Mesendoderm (in vitro differentiated cells): ENCODE measurements around the gene CLDN24. TPM values are rescaled to one million over a fixed set of nuclear protein-coding genes. Genes with fewer than 3 reads are reported as not detected.

Source experiments
- DNase-seq: peaks from one replicate; pipeline ENCODE4 v3.0.0; 2013
- H2AK5ac ChIP-seq: 2 replicates; pipeline ENCODE4 v1.6.1; 2013; ENCODE audit warnings: low read length, inconsistent platforms
- H2BK120ac ChIP-seq: 2 replicates; pipeline ENCODE4 v1.6.1; 2013; ENCODE audit warnings: low read depth, mild to moderate bottlenecking, low read length, moderate library complexity, mixed read lengths
- H2BK15ac ChIP-seq: replicated peaks from 2 replicates; pipeline ENCODE4 v1.6.1; 2013; ENCODE audit warnings: low read depth, mild to moderate bottlenecking, moderate library complexity
- H2BK5ac ChIP-seq: 2 replicates; pipeline ENCODE4 v1.6.1; 2013; ENCODE audit warnings: low read length, inconsistent platforms
- H3K18ac ChIP-seq: 2 replicates; pipeline ENCODE4 v1.6.1; 2013; ENCODE audit warnings: mild to moderate bottlenecking, low read length, mixed read lengths
- H3K23ac ChIP-seq: one replicate; pipeline ENCODE4 v1.6.1; 2013; ENCODE audit warnings: low read length
- H3K27ac ChIP-seq: 2 replicates; pipeline ENCODE4 v1.5.1; 2013; ENCODE audit warnings: low read depth, mild to moderate bottlenecking, inconsistent platforms, low read length, moderate library complexity
- H3K27me3 ChIP-seq: 2 replicates; pipeline ENCODE4 v1.6.1; 2013; ENCODE audit warnings: low read length, control low read depth, mild to moderate bottlenecking, inconsistent platforms; ENCODE audit not compliant: insufficient read depth, poor library complexity
- H3K36me3 ChIP-seq: 2 replicates; pipeline ENCODE4 v1.6.1; 2013; ENCODE audit warnings: low read length, inconsistent platforms; ENCODE audit not compliant: control insufficient read depth, insufficient read depth
- H3K4ac ChIP-seq: one replicate; pipeline ENCODE4 v1.6.1; 2013; ENCODE audit warnings: low read depth, mild to moderate bottlenecking, low read length, moderate library complexity
- H3K4me1 ChIP-seq: 2 replicates; pipeline ENCODE4 v1.6.1; 2013; ENCODE audit warnings: low read depth, low read length, inconsistent platforms; ENCODE audit not compliant: control insufficient read depth
- H3K4me2 ChIP-seq: 2 replicates; pipeline ENCODE4 v1.6.1; 2013; ENCODE audit warnings: low read length
- H3K4me3 ChIP-seq: 2 replicates; pipeline ENCODE4 v1.5.1; 2013; ENCODE audit warnings: mild to moderate bottlenecking, low read length
- H3K56ac ChIP-seq: one replicate; pipeline ENCODE4 v1.6.1; 2013; ENCODE audit warnings: low read length
- H3K79me1 ChIP-seq: 2 replicates; pipeline ENCODE4 v1.6.1; 2013; ENCODE audit warnings: low read length, inconsistent platforms
- H3K79me2 ChIP-seq: 2 replicates; pipeline ENCODE4 v1.6.1; 2013; ENCODE audit warnings: mild to moderate bottlenecking, low read length; ENCODE audit not compliant: control insufficient read depth, insufficient read depth
- H3K9ac ChIP-seq: 2 replicates; pipeline ENCODE4 v1.6.1; 2013; ENCODE audit warnings: low read length, inconsistent platforms
- H4K5ac ChIP-seq: one replicate; pipeline ENCODE4 v1.6.1; 2013; ENCODE audit warnings: low read length
- H4K8ac ChIP-seq: one replicate; pipeline ENCODE4 v1.6.1; 2013; ENCODE audit warnings: low read depth, mild to moderate bottlenecking, control low read depth, low read length, moderate library complexity
- WGBS: extraction: QIAGEN DNeasy Blood & Tissue Kit; methylation state at CpG from one replicate; pipeline ENCODE4 v1.1.7; 2013; ENCODE audit warnings: low lambda C conversion rate, missing lambda C conversion rate; ENCODE audit not compliant: insufficient coverage; ENCODE audit errors: extremely low coverage; 5-methylcytosine and 5-hydroxymethylcytosine counted together
- polyA plus RNA-seq, 2 experiments: library from polyadenylated mRNA; stranded (reverse); fragments of 200-250 nt; gene quantifications; one replicate each; pipeline ENCODE4 v1.2.3, GENCODE V29; 2013

CLDN24 gene
- polyA plus RNA-seq (2013, experiment 1 of 2): not detected
- not detected for polyA plus RNA-seq (2013, experiment 2 of 2)

GRCh38 chr4:183322326-183322725 is at the start of gene CLDN24:
Gene CLDN24 (minus strand): TSS chr4:183322426. CDS start chr4:183322426, 0 bp downstream.
- no peak within 1 kb of the TSS for H2BK120ac ChIP-seq
- H3K4ac ChIP-seq: no peak within 1 kb of the TSS
- H3K56ac ChIP-seq: no peak within 1 kb of the TSS
- no peak within 1 kb of the TSS for H3K9ac ChIP-seq
- no peak within 1 kb of the TSS for H2BK5ac ChIP-seq
- no peak within 1 kb of the TSS for H2AK5ac ChIP-seq
- H3K4me3 ChIP-seq: no peak within 1 kb of the TSS
- no peaks in the 10 kb centered on the region for H3K36me3 ChIP-seq
- no peak within 1 kb of the TSS for H3K18ac ChIP-seq
- H4K5ac ChIP-seq: no peak within 1 kb of the TSS
- no peak within 1 kb of the TSS for H3K23ac ChIP-seq
- no peak within 1 kb of the TSS for H3K27ac ChIP-seq
- H3K4me2 ChIP-seq: no peak within 1 kb of the TSS
- H3K79me2 ChIP-seq: no peaks in the 10 kb centered on the region
- H3K27me3 ChIP-seq: no peaks in the 10 kb centered on the region
- no peaks in the 10 kb centered on the region for H3K4me1 ChIP-seq
- no peaks in the 10 kb centered on the region for H3K79me1 ChIP-seq
- H2BK15ac ChIP-seq: no peak within 1 kb of the TSS
- no peak within 1 kb of the TSS for H4K8ac ChIP-seq
- DNase-seq: no peak
- WGBS: no CpG with 5 or more reads among the region's 5 CpGs

GRCh38 chr4:183370786-183371185 is 48.6 kb upstream of the CLDN24 start:
- H3K56ac ChIP-seq: no peak overlapping the region
- H3K18ac ChIP-seq: no peak overlapping the region
- DNase-seq: no peak
- H3K9ac ChIP-seq: no peak overlapping the region
- no peak overlapping the region for H2AK5ac ChIP-seq
- no peak overlapping the region for H4K5ac ChIP-seq
- H3K4me3 ChIP-seq: no peak overlapping the region
- no peak overlapping the region for H4K8ac ChIP-seq
- no peaks in the 10 kb centered on the region for H3K79me2 ChIP-seq
- H3K23ac ChIP-seq: no peak overlapping the region
- H2BK5ac ChIP-seq: no peak overlapping the region
- no peak overlapping the region for H2BK15ac ChIP-seq
- no peaks in the 10 kb centered on the region for H3K27me3 ChIP-seq
- H3K36me3 ChIP-seq: no peaks in the 10 kb centered on the region
- no CpG with 5 or more reads among the region's 12 CpGs for WGBS
- H3K27ac ChIP-seq: no peak overlapping the region
- no peaks in the 10 kb centered on the region for H3K79me1 ChIP-seq
- H2BK120ac ChIP-seq: no peak overlapping the region
- no peak overlapping the region for H3K4ac ChIP-seq
- H3K4me1 ChIP-seq: no peaks in the 10 kb centered on the region
- no peak overlapping the region for H3K4me2 ChIP-seq

- no peak overlapping the region for H3K4me2 ChIP-seq
- no peak overlapping the region for H3K23ac ChIP-seq
- no CpG with 5 or more reads among the region's 8 CpGs for WGBS
- H2BK15ac ChIP-seq: no peak overlapping the region
- no peak overlapping the region for H2BK5ac ChIP-seq
- no peak overlapping the region for H3K18ac ChIP-seq
- DNase-seq: no peak
- no peak overlapping the region for H3K27ac ChIP-seq
- no peak overlapping the region for H4K8ac ChIP-seq
- H4K5ac ChIP-seq: no peak overlapping the region
- H2BK120ac ChIP-seq: no peak overlapping the region
- H3K27me3 ChIP-seq: no peaks in the 10 kb centered on the region
- no peak overlapping the region for H3K9ac ChIP-seq
- no peak overlapping the region for H3K56ac ChIP-seq
- no peaks in the 10 kb centered on the region for H3K79me1 ChIP-seq
- no peak overlapping the region for H2AK5ac ChIP-seq
- H3K4ac ChIP-seq: no peak overlapping the region
- H3K4me3 ChIP-seq: no peak overlapping the region
- H3K4me1 ChIP-seq: no peaks in the 10 kb centered on the region
- H3K79me2 ChIP-seq: no peaks in the 10 kb centered on the region
- no peaks in the 10 kb centered on the region for H3K36me3 ChIP-seq
These were observed 46.8 kb upstream of the CLDN24 start for GRCh38 chr4:183369073-183369472.

GRCh38 chr4:183366206-183366835 is 44.1 kb upstream of the CLDN24 start:
- Histone ChIP-seq H3K4me2 (no peak overlapping the region), H2BK120ac (no peak overlapping the region), H3K18ac (no peak overlapping the region), H3K27me3 (no peaks in the 10 kb centered on the region), H2BK15ac (no peak overlapping the region), H3K36me3 (no peaks in the 10 kb centered on the region), H3K56ac (no peak overlapping the region), H4K5ac (no peak overlapping the region), H3K79me2 (no peaks in the 10 kb centered on the region), H2BK5ac (no peak overlapping the region), H4K8ac (no peak overlapping the region), H3K4ac (no peak overlapping the region), H3K9ac (no peak overlapping the region), H3K79me1 (no peaks in the 10 kb centered on the region), H3K23ac (no peak overlapping the region), H3K27ac (no peak overlapping the region), H2AK5ac (no peak overlapping the region), H3K4me1 (no peaks in the 10 kb centered on the region), H3K4me3 (no peak overlapping the region)
- DNase-seq: no peak
- no CpG with 5 or more reads among the region's 16 CpGs for WGBS

- Histone ChIP-seq H2BK15ac (no peak overlapping the region), H4K8ac (no peak overlapping the region), H3K4me1 (no peaks in the 10 kb centered on the region), H2BK120ac (no peak overlapping the region), H3K23ac (no peak overlapping the region), H3K27ac (no peak overlapping the region), H2BK5ac (no peak overlapping the region), H3K56ac (no peak overlapping the region), H3K79me2 (no peaks in the 10 kb centered on the region), H3K4me3 (no peak overlapping the region), H3K4ac (no peak overlapping the region), H3K18ac (no peak overlapping the region), H3K9ac (no peak overlapping the region), H2AK5ac (no peak overlapping the region), H4K5ac (no peak overlapping the region), H3K4me2 (no peak overlapping the region), H3K27me3 (no peaks in the 10 kb centered on the region), H3K79me1 (no peaks in the 10 kb centered on the region), H3K36me3 (no peaks in the 10 kb centered on the region)
- DNase-seq: peak; percentile 67
- WGBS: no CpG with 5 or more reads among the region's 10 CpGs
These were observed 41.8 kb upstream of the CLDN24 start for GRCh38 chr4:183364025-183364424.
